ENCODE measurements around the gene PTPRN2. TPM values are rescaled to one million over a fixed set of nuclear protein-coding genes. Genes with fewer than 3 reads are reported as not detected.

Gene PTPRN2
- total RNA-seq, 2 donors from 2014 or later, result 0.72 to 0.79 TPM

GRCh38 chr7:157558875-157559595 is 1028.6 kb downstream of the PTPRN2 start:
- Mint-ChIP-seq H3K27me3 (ENCODE audit: low read depth) (no peaks in the 10 kb centered on the region), H3K4me1 (ENCODE audit: low read depth) (no peaks in the 10 kb centered on the region), H3K36me3 (ENCODE audit: insufficient read depth in 2 of 2) (peaks cover 0 to 1% of the 10 kb centered on the region in 2 donors), H3K27ac (no peak overlapping the region), H3K4me3 (no peak overlapping the region), H3K9me3 (no peaks in the 10 kb centered on the region)
- DNase-seq, result no peak
- no peak for ATAC-seq (replicated peaks in 1 of 2)

DNA sequence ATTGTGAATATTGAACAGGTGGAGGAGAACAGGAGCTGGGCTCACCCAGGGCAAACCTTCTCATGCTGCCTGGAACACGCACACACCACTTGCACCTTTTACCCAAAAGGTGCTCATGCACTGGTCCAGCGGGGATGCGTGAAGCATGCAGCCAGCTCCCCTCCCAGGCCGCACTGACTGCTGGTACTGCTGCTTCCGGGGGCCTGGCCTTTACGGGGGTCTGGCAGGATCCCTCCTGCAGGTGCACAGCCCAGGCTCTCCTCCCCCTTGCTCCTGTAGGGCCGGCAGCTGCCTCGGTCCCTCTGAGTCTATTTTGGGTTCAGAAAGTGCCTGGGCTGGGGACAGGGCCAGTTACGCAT is 1029.1 kb downstream of the PTPRN2 start:
- peaks cover 0 to 1% of the 10 kb centered on the region in 2 donors for H3K36me3 Mint-ChIP-seq (ENCODE audit: insufficient read depth in 2 of 2)
- H3K4me3 Mint-ChIP-seq, result no peak overlapping the region
- H3K9me3 Mint-ChIP-seq, result no peaks in the 10 kb centered on the region
- no peaks in the 10 kb centered on the region for H3K27me3 Mint-ChIP-seq (ENCODE audit: low read depth)
- H3K4me1 Mint-ChIP-seq (ENCODE audit: low read depth), result no peaks in the 10 kb centered on the region
- no peak for DNase-seq
- no peak for ATAC-seq (replicated peaks in 1 of 2)
- H3K27ac Mint-ChIP-seq, result no peak overlapping the region

DNA sequence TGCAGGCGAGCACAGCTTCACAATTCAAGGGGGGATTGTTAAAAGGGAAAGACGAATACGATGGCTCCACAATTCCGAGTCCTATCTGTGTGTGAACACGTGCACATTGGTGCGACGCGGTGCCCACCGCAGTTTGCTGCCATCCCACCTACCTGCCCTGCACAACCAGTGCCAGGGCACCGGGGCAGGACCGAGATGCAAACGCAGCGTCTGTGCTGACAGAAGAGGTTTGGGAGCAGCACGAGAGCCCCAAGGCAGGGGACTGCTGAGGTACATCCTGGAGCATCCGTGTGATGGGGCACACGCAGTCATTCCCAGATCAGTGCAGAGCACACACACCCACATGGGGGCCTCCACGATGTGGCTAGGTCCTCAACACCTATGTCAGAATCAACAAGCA is 1029.6 kb downstream of the PTPRN2 start:
- ATAC-seq (replicated peaks in 1 of 2) (no peak), DNase-seq (no peak)
- peaks cover 0 to 1% of the 10 kb centered on the region in 2 donors for H3K36me3 Mint-ChIP-seq (ENCODE audit: insufficient read depth in 2 of 2)
- no peaks in the 10 kb centered on the region for H3K4me1 Mint-ChIP-seq (ENCODE audit: low read depth)
- H3K4me3 Mint-ChIP-seq, result no peak overlapping the region
- H3K27me3 Mint-ChIP-seq (ENCODE audit: low read depth), result no peaks in the 10 kb centered on the region
- no peak overlapping the region for H3K27ac Mint-ChIP-seq
- H3K9me3 Mint-ChIP-seq, result no peaks in the 10 kb centered on the region

GRCh38 chr7:157557263-157557662 is 1030.4 kb downstream of the PTPRN2 start:
- ATAC-seq (replicated peaks in 1 of 2) (no peak), DNase-seq (no peak)
- Mint-ChIP-seq H3K9me3 (no peaks in the 10 kb centered on the region), H3K4me3 (no peak overlapping the region), H3K4me1 (ENCODE audit: low read depth) (no peaks in the 10 kb centered on the region), H3K27ac (no peak overlapping the region), H3K36me3 (ENCODE audit: insufficient read depth in 2 of 2) (peaks cover 0 to 1% of the 10 kb centered on the region in 2 donors), H3K27me3 (ENCODE audit: low read depth) (no peaks in the 10 kb centered on the region)

DNA sequence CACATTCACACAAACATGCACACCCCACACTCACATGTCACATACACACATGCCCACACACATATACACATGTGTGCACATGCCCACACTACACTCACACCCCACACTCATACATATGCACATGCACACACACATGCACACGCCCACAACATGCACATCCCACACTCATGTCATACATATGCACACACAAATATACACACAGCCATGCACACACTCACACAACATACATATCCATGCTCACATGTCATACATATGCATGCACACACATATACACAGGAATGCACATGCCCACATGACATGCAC is 1031.0 kb downstream of the PTPRN2 start:
- Mint-ChIP-seq H3K9me3 (no peaks in the 10 kb centered on the region), H3K27ac (no peak overlapping the region)

GRCh38 chr7:157555944-157556641 is 1031.5 kb downstream of the PTPRN2 start:
- no peak for ATAC-seq (replicated peaks in 1 of 2)
- no peaks in the 10 kb centered on the region for H3K4me1 Mint-ChIP-seq (ENCODE audit: low read depth)

More for the DNA sequence above, 1031.0 kb downstream of the PTPRN2 start:
- no peaks in the 10 kb centered on the region for H3K27me3 Mint-ChIP-seq (ENCODE audit: low read depth)
- ATAC-seq (replicated peaks in 1 of 2) (no peak), DNase-seq (no peak)
- H3K4me1 Mint-ChIP-seq (ENCODE audit: low read depth), result no peaks in the 10 kb centered on the region
- no peak overlapping the region for H3K4me3 Mint-ChIP-seq
- no peaks in the 10 kb centered on the region for H3K36me3 Mint-ChIP-seq (ENCODE audit: insufficient read depth in 2 of 2)

GRCh38 chr7:157555313-157555712 is 1032.3 kb downstream of the PTPRN2 start:
- Mint-ChIP-seq H3K27ac (no peak overlapping the region), H3K4me1 (ENCODE audit: low read depth) (no peaks in the 10 kb centered on the region), H3K36me3 (ENCODE audit: insufficient read depth in 2 of 2) (no peaks in the 10 kb centered on the region), H3K9me3 (no peaks in the 10 kb centered on the region), H3K4me3 (no peak overlapping the region), H3K27me3 (ENCODE audit: low read depth) (no peaks in the 10 kb centered on the region)
- DNase-seq, result no peak
- ATAC-seq (replicated peaks in 1 of 2), result no peak

More at GRCh38 chr7:157555944-157556641, 1031.5 kb downstream of the PTPRN2 start:
- H3K27ac Mint-ChIP-seq, result no peak overlapping the region
- H3K9me3 Mint-ChIP-seq, result no peaks in the 10 kb centered on the region
- DNase-seq, result no peak
- H3K36me3 Mint-ChIP-seq (ENCODE audit: insufficient read depth in 2 of 2), result no peaks in the 10 kb centered on the region
- no peaks in the 10 kb centered on the region for H3K27me3 Mint-ChIP-seq (ENCODE audit: low read depth)
- H3K4me3 Mint-ChIP-seq, result no peak overlapping the region

DNA sequence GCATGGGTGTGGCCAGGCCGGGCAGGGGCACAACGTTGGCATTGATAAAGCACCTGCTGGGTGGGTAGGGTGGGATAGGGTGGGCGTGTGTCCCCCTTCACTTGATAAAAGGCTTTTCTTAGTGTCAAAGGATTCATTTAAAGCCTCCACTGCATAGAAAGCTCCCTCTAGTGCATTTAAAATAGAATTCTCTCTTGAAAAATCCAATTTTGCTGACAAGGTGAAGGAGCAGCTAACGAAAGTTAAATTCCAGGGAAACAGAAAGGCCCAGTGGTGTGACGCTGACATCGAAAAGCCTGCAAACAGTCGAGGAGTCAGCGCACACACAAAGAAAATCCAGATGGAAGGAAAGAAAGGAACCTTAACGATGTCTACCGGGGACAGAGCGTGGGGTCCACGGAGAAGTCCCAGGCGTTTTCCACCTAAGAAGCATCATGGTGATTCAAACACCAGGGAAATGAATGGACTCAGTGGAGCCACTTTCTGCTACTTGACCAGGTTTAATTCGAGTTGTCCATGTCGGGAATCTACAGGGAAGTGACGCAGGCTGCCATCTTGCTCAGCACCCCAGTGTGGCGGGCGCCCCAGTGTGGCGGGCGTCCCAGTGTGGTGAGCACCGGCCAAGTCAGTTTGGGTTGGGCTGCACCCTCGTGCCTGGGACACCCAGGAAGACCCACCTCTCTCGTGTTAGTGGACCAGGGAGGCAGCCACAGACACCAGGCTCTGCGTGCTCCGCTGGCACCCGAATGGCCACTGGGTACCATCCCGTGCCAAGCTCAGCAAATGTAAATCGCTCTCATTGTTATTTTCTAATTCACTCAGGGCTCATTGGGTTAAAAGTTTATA is 1033.0 kb downstream of the PTPRN2 start:
- no peak for ATAC-seq (replicated peaks in 1 of 2)
- DNase-seq, result no peak
- Mint-ChIP-seq H3K9me3 (no peaks in the 10 kb centered on the region), H3K27me3 (ENCODE audit: low read depth) (no peaks in the 10 kb centered on the region), H3K4me3 (no peak overlapping the region), H3K36me3 (ENCODE audit: insufficient read depth in 2 of 2) (no peaks in the 10 kb centered on the region), H3K4me1 (ENCODE audit: low read depth) (no peaks in the 10 kb centered on the region), H3K27ac (no peak overlapping the region)

- DNase-seq (no peak), ATAC-seq (replicated peaks in 1 of 2) (no peak)
- H3K27me3 Mint-ChIP-seq (ENCODE audit: low read depth), result no peaks in the 10 kb centered on the region
- no peak overlapping the region for H3K27ac Mint-ChIP-seq
- no peaks in the 10 kb centered on the region for H3K36me3 Mint-ChIP-seq (ENCODE audit: insufficient read depth in 2 of 2)
- H3K4me3 Mint-ChIP-seq, result no peak overlapping the region
- no peaks in the 10 kb centered on the region for H3K9me3 Mint-ChIP-seq
- H3K4me1 Mint-ChIP-seq (ENCODE audit: low read depth), result no peaks in the 10 kb centered on the region
These were observed 1034.4 kb downstream of the PTPRN2 start for GRCh38 chr7:157553256-157553655.

DNA sequence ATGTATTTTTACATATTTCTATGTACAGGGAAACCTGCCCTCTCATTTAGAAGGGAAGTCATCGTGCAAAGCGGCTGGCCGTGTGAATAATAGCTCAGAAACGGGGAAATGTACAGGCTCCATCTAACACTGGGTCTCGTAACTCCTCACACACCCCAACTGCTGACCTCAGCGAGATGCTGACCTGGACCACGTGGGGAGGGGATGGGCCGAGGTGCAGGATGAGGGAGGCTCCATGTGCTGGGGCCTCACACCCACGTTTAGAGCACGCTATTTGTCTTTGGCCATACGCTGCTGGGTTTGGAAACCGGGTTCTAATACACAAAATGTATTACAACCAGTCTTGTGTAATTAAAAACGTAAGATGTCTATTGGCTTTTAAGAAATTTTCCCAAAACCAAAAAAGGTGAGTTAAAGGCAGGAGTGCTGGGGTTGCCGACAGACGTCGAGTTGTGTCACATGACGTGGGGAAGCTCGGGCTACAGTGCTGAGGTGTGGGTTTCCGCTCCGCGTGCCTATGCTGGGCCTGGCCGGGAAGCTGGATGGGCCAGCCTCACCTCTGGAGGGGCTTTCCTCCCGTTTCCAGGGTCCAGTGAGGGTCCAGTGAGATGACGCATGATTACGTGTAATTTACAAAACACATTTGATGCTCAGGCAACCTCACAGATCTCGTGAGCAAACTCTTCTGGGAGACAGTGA is 1035.2 kb downstream of the PTPRN2 start:
- no peaks in the 10 kb centered on the region for H3K27me3 Mint-ChIP-seq (ENCODE audit: low read depth)
- no peaks in the 10 kb centered on the region for H3K4me1 Mint-ChIP-seq (ENCODE audit: low read depth)
- H3K27ac Mint-ChIP-seq, result no peak overlapping the region
- H3K9me3 Mint-ChIP-seq, result no peaks in the 10 kb centered on the region
- H3K4me3 Mint-ChIP-seq, result no peak overlapping the region
- H3K36me3 Mint-ChIP-seq (ENCODE audit: insufficient read depth in 2 of 2), result no peaks in the 10 kb centered on the region
- ATAC-seq (replicated peaks in 1 of 2), result no peak
- no peak for DNase-seq

- Mint-ChIP-seq H3K27me3 (ENCODE audit: low read depth) (no peaks in the 10 kb centered on the region), H3K27ac (no peak overlapping the region), H3K9me3 (no peaks in the 10 kb centered on the region), H3K36me3 (ENCODE audit: insufficient read depth in 2 of 2) (no peaks in the 10 kb centered on the region), H3K4me3 (no peak overlapping the region), H3K4me1 (ENCODE audit: low read depth) (no peaks in the 10 kb centered on the region)
- DNase-seq, result no peak
- ATAC-seq (replicated peaks in 1 of 2), result no peak
These were observed 1036.1 kb downstream of the PTPRN2 start for GRCh38 chr7:157551325-157552070.
